AG04449 (cell line): ENCODE measurements around the gene FNDC3B.

Source experiments
- CTCF ChIA-PET: fragments of 350-600 bp; formaldehyde crosslinking; extraction: SDS; loops from one replicate; lab custom pipeline; 2021; ENCODE audit warnings: antibody characterized with exemption; lab: Yijun Ruan, JAX
- POLR2A ChIA-PET: fragments of 400-600, 350-600 bp; formaldehyde crosslinking; extraction: SDS; loops from one replicate; lab custom pipeline; 2020; ENCODE audit warnings: antibody characterized with exemption, inconsistent platforms; lab: Yijun Ruan, JAX
- DNase-seq: peaks from one replicate; pipeline ENCODE4 v3.0.0-alpha.2; 2010; ENCODE audit warnings: low read depth, low spot score
- H3K4me3 ChIP-seq: 2 replicates; pipeline ENCODE4 v1.5.1; 2011; ENCODE audit warnings: low read depth, mild to moderate bottlenecking, control low read depth, low read length
- CTCF ChIP-seq: IDR thresholded peaks from one replicate; pipeline ENCODE4 v1.5.1; 2011; ENCODE audit warnings: mild to moderate bottlenecking, moderate library complexity, low read length, control low read depth, inconsistent platforms; ENCODE audit not compliant: insufficient read depth; ENCODE audit errors: missing control alignments

The FNDC3B gene

GRCh38 chr3:172222478-172223071 lies 183.2 kb downstream of the FNDC3B start:
- POLR2A ChIA-PET = no interaction called here
- CTCF ChIA-PET = interaction anchor here (1.5 to 1.6 kb wide), 2 partner anchors 15 to 17 kb away, joined by 4 read pairs; no protein-coding TSS in a partner anchor
- no peak for TF ChIP-seq CTCF
- DNase-seq = no peak
- H3K4me3 ChIP-seq = no peak overlapping the region

- H3K4me3 ChIP-seq = no peak overlapping the region
- ChIA-PET POLR2A (no interaction called here), CTCF (interaction anchor here (1.6 kb wide), 1 partner anchor 14 kb away, joined by 4 read pairs; no protein-coding TSS in a partner anchor)
- no peak for TF ChIP-seq CTCF
- no peak for DNase-seq
These were observed 184.5 kb downstream of the FNDC3B start for GRCh38 chr3:172223870-172224269.

- H3K4me3 ChIP-seq = no peak overlapping the region
- CTCF ChIA-PET = no interaction called here
- POLR2A ChIA-PET = no interaction called here
- no peak for TF ChIP-seq CTCF
- no peak for DNase-seq
These were observed 185.3 kb downstream of the FNDC3B start for GRCh38 chr3:172224560-172225214.

GRCh38 chr3:172225215-172225707 lies 185.9 kb downstream of the FNDC3B start:
- CTCF ChIA-PET = no interaction called here
- TF ChIP-seq CTCF = no peak
- DNase-seq = no peak
- H3K4me3 ChIP-seq = no peak overlapping the region
- POLR2A ChIA-PET = no interaction called here

- TF ChIP-seq CTCF = no peak
- ChIA-PET POLR2A (no interaction called here), CTCF (interaction anchor here (1.3 to 1.9 kb wide), 3 partner anchors 9 to 106 kb away, joined by 4 to 9 read pairs (median 5); no protein-coding TSS in a partner anchor)
- no peak overlapping the region for H3K4me3 ChIP-seq
- no peak for DNase-seq
These were observed 187.5 kb downstream of the FNDC3B start for GRCh38 chr3:172226831-172227230.

GRCh38 chr3:172227340-172228035 lies 188.1 kb downstream of the FNDC3B start:
- H3K4me3 ChIP-seq = no peak overlapping the region
- DNase-seq = no peak
- CTCF ChIA-PET = interaction anchor here (1.3 to 1.9 kb wide), 3 partner anchors 8 to 105 kb away, joined by 4 to 9 read pairs (median 5); no protein-coding TSS in a partner anchor
- no peak for TF ChIP-seq CTCF
- POLR2A ChIA-PET = no interaction called here
